Measurements from ENCODE around the gene PCYOX1L. TPM values are rescaled to one million over a fixed set of nuclear protein-coding genes. Genes with fewer than 3 reads are reported as not detected.

PCYOX1L gene
- total and polyA plus RNA-seq, 9 of the 15 experiments (the other 6 are each of a cell fraction or from before 2014, with no cell fraction given) = 2.3 to 17.9 (median 6.0) TPM

GRCh38 chr5:149348518-149348917 lies 9.3 kb upstream of the PCYOX1L start:
- no peak for FAIRE-seq
- Histone ChIP-seq H2AFZ (ENCODE audit: low read depth, low read length) (no peak overlapping the region), H3K9me3 (replicated peaks; ENCODE audit: control insufficient read depth, insufficient read depth, low read depth, low read length) (no peaks in the 10 kb centered on the region), H3K27me3 (ENCODE audit: control insufficient read depth in 2 of 2, insufficient read depth in 2 of 2, low read length in 2 of 2) (no peaks in the 10 kb centered on the region), H3K4me1 (replicated peaks in 1 of 2; ENCODE audit: control insufficient read depth in 2 of 2, insufficient read depth in 2 of 2, low read length in 2 of 2) (peaks cover 7 to 21% of the 10 kb centered on the region in 2 experiments; a peak in 3 of 5 replicates), H3K79me2 (ENCODE audit: control insufficient read depth, insufficient read depth, low read length) (peaks cover 67% of the 10 kb centered on the region), H3K9ac (ENCODE audit: insufficient read depth in 1 of 2, low read depth in 2 of 2, low read length in 2 of 2) (no peak overlapping the region), H3K27ac (ENCODE audit: extremely low read depth, low read depth, low read length) (no peak overlapping the region), H3K9me1 (ENCODE audit: control insufficient read depth, insufficient read depth, low read length) (no peaks in the 10 kb centered on the region), H3K36me3 (ENCODE audit: control insufficient read depth, insufficient read depth, low read length) (peaks cover 67% of the 10 kb centered on the region), H4K20me1 (replicated peaks; ENCODE audit: control insufficient read depth, insufficient read depth, low read length) (no peaks in the 10 kb centered on the region), H3K4me3 (no peak overlapping the region), H3K4me2 (ENCODE audit: insufficient read depth, low read length) (no peak overlapping the region)
- no peak for DNase-seq (ENCODE audit: extremely low read depth in 1 of 4, low spot score in 3 of 4)
- ATAC-seq = no peak
- BruUV-seq (replicated peaks) = no TSS peak
- POLR2A ChIA-PET = interaction anchor here (4.7 kb wide), 1 partner anchor 9 kb away, joined by 87 read pairs; the partner anchor contains the start of gene PCYOX1L
- 64% methylated on average over 1 of the region's 1 CpG for WGBS (ENCODE audit: insufficient coverage, low coverage, missing lambda C conversion rate)
- in situ Hi-C loops (cut with MboI) (no loop called here), intact Hi-C loops (cut with micrococcal nuclease) (no loop called here)
- CTCF ChIA-PET (ENCODE audit: low intra/inter-chr PET ratio) = no interaction called here
- TF ChIP-seq ZNF174 (CRISPR knock-in tag; IDR thresholded peaks at IDR 0.05) (no peak), PREB (CRISPR knock-in tag; IDR thresholded peaks at IDR 0.05) (no peak), ARNT (IDR thresholded peaks at IDR 0.05) (no peak), ZFX (CRISPR knock-in tag; IDR thresholded peaks at IDR 0.05) (no peak), ZNF384 (IDR thresholded peaks at IDR 0.05; ENCODE audit: low read depth, low read length) (no peak), ZNF280A (IDR thresholded peaks at IDR 0.05; ENCODE audit: low read depth, partially characterized antibody) (no peak), RUNX1 (IDR thresholded peaks at IDR 0.05; ENCODE audit: low read depth) (no peak), CAMTA2 (CRISPR knock-in tag; conservative IDR thresholded peaks at IDR 0.05) (no peak), HDAC3 (IDR thresholded peaks at IDR 0.05; ENCODE audit: borderline replicate concordance, partially characterized antibody) (no peak), GABPA (tag; conservative IDR thresholded peaks at IDR 0.05; ENCODE audit: low read depth) (no peak), CHD2 (IDR thresholded peaks at IDR 0.05; ENCODE audit: low read depth, low read length) (no peak), CCAR2 (IDR thresholded peaks at IDR 0.05; ENCODE audit: low read depth, low read length) (no peak), ZNF589 (CRISPR knock-in tag; IDR thresholded peaks at IDR 0.05; ENCODE audit: low read depth) (no peak), ELK1 (CRISPR knock-in tag; IDR thresholded peaks at IDR 0.05) (no peak), CTCFL (IDR thresholded peaks at IDR 0.05; ENCODE audit: borderline replicate concordance, insufficient read depth, low read depth, low read length, poor library complexity, severe bottlenecking) (no peak), SMARCA5 (IDR thresholded peaks at IDR 0.05) (no peak), HOMEZ (CRISPR knock-in tag; IDR thresholded peaks at IDR 0.05) (no peak)

Data from K562 (cell line).